HG03457 (cell line): ENCODE measurements around the gene FSCN2.
"Not testable (repeated sequence)": the region's sequence is repeated elsewhere in the genome, so short reads cannot be mapped to it uniquely, and the experiment has no call there.

Experiments
- ATAC-seq: cut with Tn5 transposase; IDR thresholded peaks from one replicate; pipeline ENCODE4 v1.9.1; 2021; ENCODE audit warnings: moderate number of reproducible peaks; ENCODE audit not compliant: unreplicated experiment

FSCN2 gene

GRCh38 chr17:81573794-81574642 is 45.8 kb downstream of the FSCN2 start:
- ATAC-seq, result no peak

GRCh38 chr17:81574643-81574956 is 46.4 kb downstream of the FSCN2 start:
- no peak for ATAC-seq

- ATAC-seq, result no peak
These were observed 47.7 kb downstream of the FSCN2 start for GRCh38 chr17:81575836-81576235.

GRCh38 chr17:81576621-81577277 is 48.6 kb downstream of the FSCN2 start:
- ATAC-seq, result no peak

GRCh38 chr17:81577278-81578000 is 49.3 kb downstream of the FSCN2 start:
- ATAC-seq, result no peak

- no peak for ATAC-seq
These were observed 49.9 kb downstream of the FSCN2 start for GRCh38 chr17:81578038-81578441.

- ATAC-seq, result no peak
These were observed 50.5 kb downstream of the FSCN2 start for GRCh38 chr17:81578561-81579225.

- ATAC-seq, result no peak
These were observed 51.1 kb downstream of the FSCN2 start for GRCh38 chr17:81579298-81579697.

GRCh38 chr17:81579821-81580321 is 51.7 kb downstream of the FSCN2 start:
- no peak for ATAC-seq

- ATAC-seq, result no peak
These were observed 52.3 kb downstream of the FSCN2 start for GRCh38 chr17:81580481-81580880.

- no peak for ATAC-seq
These were observed 53.6 kb downstream of the FSCN2 start for GRCh38 chr17:81581758-81582157.

GRCh38 chr17:81582341-81582740 is 54.2 kb downstream of the FSCN2 start:
- ATAC-seq, result no peak

- no peak for ATAC-seq
These were observed 54.6 kb downstream of the FSCN2 start for GRCh38 chr17:81582749-81583148.

GRCh38 chr17:81583589-81584342 is 55.6 kb downstream of the FSCN2 start:
- ATAC-seq, result no peak

GRCh38 chr17:81584771-81585170 is 56.6 kb downstream of the FSCN2 start:
- ATAC-seq, result not testable (repeated sequence)

GRCh38 chr17:81586096-81586495 is 57.9 kb downstream of the FSCN2 start:
- ATAC-seq, result no peak
